Neural progenitor cell (in vitro differentiated cells): Measurements from ENCODE around the gene SMC6.

Experiments
- EZH2 ChIP-seq: fragments of 200-600 bp; sonication (generic); IDR thresholded peaks from 2 replicates; pipeline ENCODE4 v1.6.1; 2017; ENCODE audit warnings: antibody characterized with exemption, mild to moderate bottlenecking, moderate library complexity
- TF ChIP-seq, protein P1 (sequence below): fragments of 200-600 bp; sonication (generic); IDR thresholded peaks from 2 replicates; pipeline ENCODE4 v1.5.1; 2017; ENCODE audit warnings: antibody characterized with exemption, mild to moderate bottlenecking

DNA sequence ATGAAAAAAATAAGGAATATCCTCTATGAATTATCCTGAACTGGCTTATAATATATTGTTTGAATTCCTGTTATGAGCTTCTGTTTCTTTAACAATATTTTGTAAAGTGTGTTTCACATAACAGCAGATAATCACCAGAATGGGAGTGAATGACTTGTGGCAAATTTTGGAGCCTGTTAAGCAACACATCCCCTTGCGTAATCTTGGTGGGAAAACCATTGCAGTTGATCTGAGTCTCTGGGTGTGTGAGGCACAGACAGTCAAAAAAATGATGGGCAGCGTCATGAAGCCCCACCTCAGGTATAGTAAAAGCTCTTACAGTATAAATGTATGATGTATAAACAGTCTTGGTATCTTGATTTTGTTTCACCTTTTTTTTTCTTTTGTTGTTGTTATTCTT, 6.2 kb upstream of the SMC6 start:
- TF ChIP-seq EZH2, result no peak
- TF ChIP-seq, protein P1, sequence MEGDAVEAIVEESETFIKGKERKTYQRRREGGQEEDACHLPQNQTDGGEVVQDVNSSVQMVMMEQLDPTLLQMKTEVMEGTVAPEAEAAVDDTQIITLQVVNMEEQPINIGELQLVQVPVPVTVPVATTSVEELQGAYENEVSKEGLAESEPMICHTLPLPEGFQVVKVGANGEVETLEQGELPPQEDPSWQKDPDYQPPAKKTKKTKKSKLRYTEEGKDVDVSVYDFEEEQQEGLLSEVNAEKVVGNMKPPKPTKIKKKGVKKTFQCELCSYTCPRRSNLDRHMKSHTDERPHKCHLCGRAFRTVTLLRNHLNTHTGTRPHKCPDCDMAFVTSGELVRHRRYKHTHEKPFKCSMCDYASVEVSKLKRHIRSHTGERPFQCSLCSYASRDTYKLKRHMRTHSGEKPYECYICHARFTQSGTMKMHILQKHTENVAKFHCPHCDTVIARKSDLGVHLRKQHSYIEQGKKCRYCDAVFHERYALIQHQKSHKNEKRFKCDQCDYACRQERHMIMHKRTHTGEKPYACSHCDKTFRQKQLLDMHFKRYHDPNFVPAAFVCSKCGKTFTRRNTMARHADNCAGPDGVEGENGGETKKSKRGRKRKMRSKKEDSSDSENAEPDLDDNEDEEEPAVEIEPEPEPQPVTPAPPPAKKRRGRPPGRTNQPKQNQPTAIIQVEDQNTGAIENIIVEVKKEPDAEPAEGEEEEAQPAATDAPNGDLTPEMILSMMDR, result no peak
